DOHH2 (cell line): Measurements from ENCODE around the gene ZNF23.

Source experiments
- H3F3A ChIP-seq: fragments of 200-600 bp; sonication (generic), shearing (Covaris generic); 2 replicates; pipeline ENCODE4 v1.6.0; 2016; ENCODE audit warnings: antibody characterized with exemption, mild to moderate bottlenecking; ENCODE audit not compliant: control insufficient read depth, insufficient read depth
- H3K27ac ChIP-seq: fragments of 200-600 bp; sonication (generic); 2 replicates; pipeline ENCODE4 v1.5.1; 2014; ENCODE audit warnings: low read depth, mild to moderate bottlenecking, low read length, moderate library complexity
- H3K27me3 ChIP-seq: fragments of 200-600 bp; sonication (generic); 2 replicates; pipeline ENCODE4 v1.6.1; 2014; ENCODE audit warnings: mild to moderate bottlenecking, low read length, mixed read lengths; ENCODE audit not compliant: control insufficient read depth
- H3K36me3 ChIP-seq: fragments of 200-600 bp; sonication (generic); 2 replicates; pipeline ENCODE4 v1.6.1; 2014; ENCODE audit warnings: mild to moderate bottlenecking, low read length, moderate library complexity, mixed read lengths; ENCODE audit not compliant: control insufficient read depth
- H3K4me1 ChIP-seq: fragments of 200-600 bp; sonication (generic); 2 replicates; pipeline ENCODE4 v1.6.1; 2014; ENCODE audit warnings: mild to moderate bottlenecking, low read length, mixed read lengths; ENCODE audit not compliant: control insufficient read depth
- H3K4me2 ChIP-seq: fragments of 200-600 bp; sonication (generic); 2 replicates; pipeline ENCODE4 v1.6.0; 2014; ENCODE audit warnings: mild to moderate bottlenecking, low read length, moderate library complexity
- H3K4me3 ChIP-seq: fragments of 200-600 bp; sonication (generic); 2 replicates; pipeline ENCODE4 v1.5.1; 2014; ENCODE audit warnings: mild to moderate bottlenecking, low read length, mixed read lengths
- H3K79me2 ChIP-seq: fragments of 200-600 bp; sonication (generic); 2 replicates; pipeline ENCODE4 v1.6.1; 2014; ENCODE audit warnings: mild to moderate bottlenecking, low read length, mixed read lengths; ENCODE audit not compliant: control insufficient read depth
- H3K9me2 ChIP-seq: fragments of 200-600 bp; sonication (generic); replicated peaks from 2 replicates; pipeline ENCODE4 v1.6.1; 2014; ENCODE audit warnings: mild to moderate bottlenecking, low read length, mixed read lengths; ENCODE audit not compliant: control insufficient read depth
- H3K9me3 ChIP-seq: fragments of 200-600 bp; sonication (generic); 2 replicates; pipeline ENCODE4 v1.6.1; 2014; ENCODE audit warnings: antibody characterized with exemption, low read length, mixed read lengths; ENCODE audit not compliant: control insufficient read depth, insufficient read depth
- H4K20me1 ChIP-seq: fragments of 200-600 bp; sonication (generic); 2 replicates; pipeline ENCODE4 v1.6.0; 2014; ENCODE audit warnings: low read depth, mild to moderate bottlenecking, antibody characterized with exemption, low read length, moderate library complexity; ENCODE audit not compliant: control insufficient read depth, insufficient read depth
- CTCF ChIP-seq: fragments of 200-600 bp; sonication (generic); IDR thresholded peaks from one replicate; pipeline ENCODE4 v1.5.1; 2014; ENCODE audit warnings: antibody characterized with exemption, mild to moderate bottlenecking, low read depth, low read length; ENCODE audit not compliant: poor library complexity, severe bottlenecking
- EZH2phosphoT487 ChIP-seq: fragments of 200-600 bp; sonication (generic); IDR thresholded peaks from 2 replicates; pipeline ENCODE4 v1.6.1; 2017; ENCODE audit warnings: borderline replicate concordance, mild to moderate bottlenecking, antibody characterized with exemption, low read length, moderate library complexity, mixed read lengths

ZNF23 gene

GRCh38 chr16:71399801-71400563 lies 62.1 kb downstream of the ZNF23 start:
- TF ChIP-seq EZH2phosphoT487: no peak
- no peak for TF ChIP-seq CTCF
- Histone ChIP-seq H3K4me3 (no peak overlapping the region), H3K79me2 (no peaks in the 10 kb centered on the region)

More at GRCh38 chr16:71399801-71400563, 62.1 kb downstream of the ZNF23 start:
- Histone ChIP-seq H3K9me3 (no peaks in the 10 kb centered on the region), H3K4me2 (no peak overlapping the region), H3F3A (no peaks in the 10 kb centered on the region), H3K9me2 (no peaks in the 10 kb centered on the region), H3K4me1 (no peaks in the 10 kb centered on the region), H3K27ac (no peak overlapping the region), H3K27me3 (no peaks in the 10 kb centered on the region; the same call in 1 of the 2 replicates), H3K36me3 (no peaks in the 10 kb centered on the region), H4K20me1 (no peaks in the 10 kb centered on the region)
